B cell (primary cell): ENCODE data around the gene TRA2B. TPM values are rescaled to one million over a fixed set of nuclear protein-coding genes. Genes with fewer than 3 reads are reported as not detected.

ENCODE experiments used
- ATAC-seq: fragments of 200-7000 bp; cut with Tn5 transposase; one replicate; pipeline ENCODE4 v1.10.0; 2021; ENCODE audit warnings: low read depth, mild to moderate bottlenecking, moderate number of reproducible peaks, moderate library complexity
- CTCF ChIA-PET: fragments of 350-600 bp; sonication (Branson Sonifier 250); formaldehyde crosslinking; loops from one replicate; lab custom pipeline; 2021; ENCODE audit warnings: antibody characterized with exemption, inconsistent platforms; lab: Charles Lee
- POLR2A ChIA-PET: fragments of 350-600 bp; sonication (Branson Sonifier 250); formaldehyde crosslinking; loops from one replicate; lab custom pipeline; 2021; ENCODE audit warnings: antibody characterized with exemption; lab: Charles Lee
- DNase-seq: peaks from one replicate; pipeline ENCODE4 v3.0.0; 2013
- H2AFZ ChIP-seq: 2 replicates; pipeline ENCODE4 v1.6.1; 2012; ENCODE audit warnings: mild to moderate bottlenecking, low read depth, low read length; ENCODE audit not compliant: insufficient read depth, poor library complexity, severe bottlenecking
- H3K27ac ChIP-seq, 2 donors: 1 replicate in 1 of 2; 2 replicates in 1 of 2; pipeline ENCODE4 v1.5.1; 2012 to 2013; ENCODE audit warnings: low read length in 2 of 2, mild to moderate bottlenecking in 2 of 2, moderate library complexity in 1 of 2
- H3K27me3 ChIP-seq, 4 experiments: fragments of 200-600 bp in 1 of 4; sonication (generic) in 1 of 4; replicated peaks in 1 of 4; 1 replicate in 2 of 4; 2 replicates in 2 of 4; pipeline versions ENCODE4 v1.6.1 to v1.7.0; 2013 to 2016; ENCODE audit warnings: low read length in 3 of 4, mild to moderate bottlenecking in 2 of 4, mixed read lengths in 1 of 4, moderate library complexity in 1 of 4; ENCODE audit not compliant: insufficient read depth in 4 of 4, control insufficient read depth in 3 of 4; ENCODE audit errors: control extremely low read depth in 1 of 4
- H3K36me3 ChIP-seq, 2 experiments: replicated peaks in 1 of 2; 1 replicate in 1 of 2; 2 replicates in 1 of 2; pipeline versions ENCODE4 v1.6.1 to v1.7.1; 2013; ENCODE audit warnings: low read length in 1 of 2; ENCODE audit not compliant: insufficient read depth in 2 of 2, control insufficient read depth in 1 of 2; ENCODE audit errors: control extremely low read depth in 1 of 2, extremely low read depth in 1 of 2
- H3K4me1 ChIP-seq, 2 donors: fragments of 200-600 bp in 1 of 2; sonication (generic) in 1 of 2; 1 replicate in 1 of 2; 2 replicates in 1 of 2; pipeline versions ENCODE4 v1.5.1 to v1.6.1; 2013 to 2017; ENCODE audit warnings: low read length in 2 of 2; ENCODE audit not compliant: control insufficient read depth in 2 of 2, insufficient read depth in 2 of 2
- H3K4me2 ChIP-seq: replicated peaks from 2 replicates; pipeline ENCODE3; 2012; ENCODE audit warnings: mild to moderate bottlenecking, low read depth, low read length; ENCODE audit not compliant: poor library complexity, severe bottlenecking
- H3K4me3 ChIP-seq, 5 experiments: fragments of 200-600 bp in 1 of 5; sonication (generic) in 1 of 5; 1 replicate in 3 of 5; 2 replicates in 2 of 5; pipeline versions ENCODE4 v1.5.1 to v1.7.0; 2011 to 2016; ENCODE audit warnings: low read length in 4 of 5, mild to moderate bottlenecking in 4 of 5, low read depth in 2 of 5, control low read depth in 1 of 5, moderate library complexity in 1 of 5; ENCODE audit not compliant: insufficient read depth in 1 of 5; ENCODE audit errors: control extremely low read depth in 1 of 5, extremely low read depth in 1 of 5
- H3K79me2 ChIP-seq: fragments of 200-600 bp; sonication (generic); one replicate; pipeline ENCODE4 v1.6.0; 2016; ENCODE audit warnings: low read length; ENCODE audit not compliant: control insufficient read depth, insufficient read depth
- H3K9ac ChIP-seq: fragments of 200-600 bp; sonication (generic); 2 replicates; pipeline ENCODE4 v1.6.1; 2017; ENCODE audit warnings: mild to moderate bottlenecking, low read length, moderate library complexity
- H3K9me3 ChIP-seq, 3 donors: one replicate each; pipeline versions ENCODE4 v1.6.1 to v1.7.1; 2013; ENCODE audit warnings: low read length in 2 of 3; ENCODE audit not compliant: control insufficient read depth in 2 of 3, insufficient read depth in 1 of 3; ENCODE audit errors: control extremely low read depth in 1 of 3
- H4K20me1 ChIP-seq: 2 replicates; pipeline ENCODE4 v1.6.0; 2012; ENCODE audit warnings: mild to moderate bottlenecking, low read length; ENCODE audit not compliant: insufficient read depth, control insufficient read depth, poor library complexity, severe bottlenecking
- H3K27ac Mint-ChIP-seq: one replicate; pipeline ENCODE4 v1.8.0; 2021; ENCODE audit warnings: mixed read lengths
- H3K27me3 Mint-ChIP-seq: one replicate; pipeline ENCODE4 v1.8.0; 2021; ENCODE audit warnings: mixed read lengths
- H3K4me1 Mint-ChIP-seq: one replicate; pipeline ENCODE4 v1.8.0; 2021; ENCODE audit warnings: mixed read lengths
- H3K4me3 Mint-ChIP-seq: one replicate; pipeline ENCODE4 v1.8.0; 2021; ENCODE audit warnings: mixed read lengths
- H3K9me3 Mint-ChIP-seq: one replicate; pipeline ENCODE4 v1.8.0; 2022; ENCODE audit warnings: mixed read lengths; ENCODE audit not compliant: insufficient read depth
- EZH2 ChIP-seq: IDR thresholded peaks from 2 replicates; pipeline ENCODE4 v1.6.1; 2012; ENCODE audit warnings: borderline replicate concordance, low read depth, mild to moderate bottlenecking, moderate library complexity, low read length; ENCODE audit not compliant: insufficient read depth, poor library complexity, severe bottlenecking
- WGBS: methylation state at CpG from one replicate; pipeline ENCODE4 v1.1.5; 2013; ENCODE audit warnings: missing lambda C conversion rate; ENCODE audit not compliant: insufficient coverage; 5-methylcytosine and 5-hydroxymethylcytosine counted together
- intact Hi-C: fragments of 100-400 bp; cut with micrococcal nuclease; formaldehyde crosslinking; loops from one replicate; pipeline ENCODE4 v1.10.0; 2022
- polyA plus RNA-seq: library from polyadenylated mRNA; depleted of rRNA; stranded (reverse); fragments of >200 nt; gene quantifications from 2 replicates; pipeline ENCODE4 v1.2.3, GENCODE V29; 2012
- total RNA-seq, 2 donors: library from RNA; stranded (reverse); fragments of 120-200 nt in 1 of 2; gene quantifications; 1 replicate in 1 of 2; 2 replicates in 1 of 2; pipeline versions ENCODE4 v1.2.3 to v1.2.4, GENCODE V29; 2013 to 2022
- TF ChIP-seq, protein P1 (sequence below): fragments of 200-600 bp; IDR thresholded peaks from one replicate; pipeline ENCODE4 v1.8.0; 2022; ENCODE audit warnings: antibody characterized with exemption, mild to moderate bottlenecking

The TRA2B gene
- total and polyA plus RNA-seq, 2 donors (not counting 1 experiment from before 2014, with no cell fraction given) = 220 to 1,062 TPM

DNA sequence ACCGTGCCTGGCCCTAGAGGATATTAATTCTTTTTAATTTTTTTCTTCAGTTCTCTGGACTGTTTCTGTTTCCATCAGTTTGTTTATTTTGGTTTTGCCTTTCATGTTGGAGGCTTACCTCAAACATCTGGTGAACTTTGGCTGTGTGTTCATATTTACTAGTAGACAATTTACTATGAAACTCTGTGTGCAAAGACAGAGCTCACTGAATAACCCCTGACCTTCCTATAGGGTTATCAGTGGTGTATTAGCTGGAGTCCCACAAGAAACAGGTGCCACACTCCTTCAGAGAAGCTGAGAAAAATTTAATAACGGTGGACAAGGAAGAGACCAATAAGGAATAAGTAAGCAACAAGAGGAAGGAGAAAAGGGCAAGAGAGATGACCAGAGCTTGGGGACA lies 28.8 kb upstream of the TRA2B start:
- intact Hi-C loops = no loop called here
- Histone ChIP-seq H4K20me1 (no peaks in the 10 kb centered on the region), H3K9ac (no peak overlapping the region), H3K79me2 (no peaks in the 10 kb centered on the region), H3K36me3 (no peaks in the 10 kb centered on the region), H3K4me3 (no peak overlapping the region), H3K27me3 (peaks cover 0 to 2% (median 0%) of the 10 kb centered on the region in 4 experiments), H3K27ac (no peak overlapping the region), H3K9me3 (peaks cover 0 to 7% (median 3%) of the 10 kb centered on the region in 3 donors), H3K4me1 (no peaks in the 10 kb centered on the region), H3K4me2 (no peak overlapping the region), H2AFZ (no peak overlapping the region)
- H3K27ac Mint-ChIP-seq = no peak overlapping the region
- WGBS = 88% methylated on average over 1 of the region's 2 CpGs
- no peak overlapping the region for H3K4me3 Mint-ChIP-seq
- ChIA-PET CTCF (interaction anchor here (1.3 kb wide), 1 partner anchor 16 kb away, joined by 8 read pairs; no protein-coding TSS in a partner anchor), POLR2A (no interaction called here)
- peaks cover 2% of the 10 kb centered on the region for H3K9me3 Mint-ChIP-seq
- H3K4me1 Mint-ChIP-seq = no peaks in the 10 kb centered on the region
- H3K27me3 Mint-ChIP-seq = peaks cover 4% of the 10 kb centered on the region
- TF ChIP-seq, protein P1, sequence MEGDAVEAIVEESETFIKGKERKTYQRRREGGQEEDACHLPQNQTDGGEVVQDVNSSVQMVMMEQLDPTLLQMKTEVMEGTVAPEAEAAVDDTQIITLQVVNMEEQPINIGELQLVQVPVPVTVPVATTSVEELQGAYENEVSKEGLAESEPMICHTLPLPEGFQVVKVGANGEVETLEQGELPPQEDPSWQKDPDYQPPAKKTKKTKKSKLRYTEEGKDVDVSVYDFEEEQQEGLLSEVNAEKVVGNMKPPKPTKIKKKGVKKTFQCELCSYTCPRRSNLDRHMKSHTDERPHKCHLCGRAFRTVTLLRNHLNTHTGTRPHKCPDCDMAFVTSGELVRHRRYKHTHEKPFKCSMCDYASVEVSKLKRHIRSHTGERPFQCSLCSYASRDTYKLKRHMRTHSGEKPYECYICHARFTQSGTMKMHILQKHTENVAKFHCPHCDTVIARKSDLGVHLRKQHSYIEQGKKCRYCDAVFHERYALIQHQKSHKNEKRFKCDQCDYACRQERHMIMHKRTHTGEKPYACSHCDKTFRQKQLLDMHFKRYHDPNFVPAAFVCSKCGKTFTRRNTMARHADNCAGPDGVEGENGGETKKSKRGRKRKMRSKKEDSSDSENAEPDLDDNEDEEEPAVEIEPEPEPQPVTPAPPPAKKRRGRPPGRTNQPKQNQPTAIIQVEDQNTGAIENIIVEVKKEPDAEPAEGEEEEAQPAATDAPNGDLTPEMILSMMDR = no peak
- no peak for TF ChIP-seq EZH2
- no peak for DNase-seq
- no peak for ATAC-seq

- Histone ChIP-seq H2AFZ (no peak overlapping the region), H3K4me2 (no peak overlapping the region), H3K27ac (no peak overlapping the region), H3K79me2 (no peaks in the 10 kb centered on the region), H3K9ac (no peak overlapping the region), H3K9me3 (peaks cover 0 to 7% (median 3%) of the 10 kb centered on the region in 3 donors), H3K4me1 (no peaks in the 10 kb centered on the region), H3K4me3 (no peak overlapping the region), H3K27me3 (peaks cover 0 to 2% (median 0%) of the 10 kb centered on the region in 4 experiments), H3K36me3 (no peaks in the 10 kb centered on the region), H4K20me1 (no peaks in the 10 kb centered on the region)
- WGBS = 100% methylated on average over 1 of the region's 2 CpGs
- intact Hi-C loops = no loop called here
- TF ChIP-seq, protein P1 = no peak
- TF ChIP-seq EZH2 = no peak
- H3K9me3 Mint-ChIP-seq = peaks cover 2% of the 10 kb centered on the region
- ChIA-PET POLR2A (no interaction called here), CTCF (no interaction called here)
- no peak overlapping the region for H3K4me3 Mint-ChIP-seq
- H3K4me1 Mint-ChIP-seq = no peaks in the 10 kb centered on the region
- H3K27me3 Mint-ChIP-seq = peaks cover 4% of the 10 kb centered on the region
- no peak overlapping the region for H3K27ac Mint-ChIP-seq
- no peak for ATAC-seq
- DNase-seq = no peak
Observed at GRCh38 chr3:185965496-185965895, 27.7 kb upstream of the TRA2B start.
